GM19324 (cell line): ENCODE data around the gene C9orf78.

ENCODE experiments used
- ATAC-seq: cut with Tn5 transposase; IDR thresholded peaks from one replicate; pipeline ENCODE4 v1.9.1; 2021; ENCODE audit warnings: mild to moderate bottlenecking, moderate library complexity; ENCODE audit not compliant: unreplicated experiment, low FRiP score

Gene C9orf78

GRCh38 chr9:129835128-129835859 is at the start of gene C9orf78, which contains the start of gene USP20:
TSS of gene C9orf78 (minus strand) at chr9:129835275. CDS start at chr9:129835221, 54 bp downstream.
TSS of gene USP20 (plus strand) at chr9:129835458. CDS start at chr9:129852556, 17,098 bp downstream.
- peak; percentile 95 for ATAC-seq

GRCh38 chr9:129884220-129885017 is 49.3 kb upstream of the C9orf78 start:
- peak; percentile 44 for ATAC-seq

GRCh38 chr9:129881547-129882324 is 46.7 kb upstream of the C9orf78 start:
- ATAC-seq = no peak

- no peak for ATAC-seq
Observed at GRCh38 chr9:129880654-129881546, 45.8 kb upstream of the C9orf78 start.

- no peak for ATAC-seq
Observed at GRCh38 chr9:129879991-129880653, 45.0 kb upstream of the C9orf78 start.

- no peak for ATAC-seq
Observed at GRCh38 chr9:129879103-129879699, 44.1 kb upstream of the C9orf78 start.

- no peak for ATAC-seq
Observed at GRCh38 chr9:129878291-129878690, 43.2 kb upstream of the C9orf78 start.

GRCh38 chr9:129876815-129877214 is 41.7 kb upstream of the C9orf78 start:
- no peak for ATAC-seq

- no peak for ATAC-seq
Observed at GRCh38 chr9:129875687-129876395, 40.8 kb upstream of the C9orf78 start.

GRCh38 chr9:129875181-129875611 is 40.1 kb upstream of the C9orf78 start:
- no peak for ATAC-seq

GRCh38 chr9:129874261-129875101 is 39.4 kb upstream of the C9orf78 start:
- no peak for ATAC-seq

- ATAC-seq = no peak
Observed at GRCh38 chr9:129873563-129874190, 38.6 kb upstream of the C9orf78 start.

- ATAC-seq = no peak
Observed at GRCh38 chr9:129871046-129871445, 36.0 kb upstream of the C9orf78 start.

- ATAC-seq = no peak
Observed at GRCh38 chr9:129869585-129870501, 34.8 kb upstream of the C9orf78 start.

GRCh38 chr9:129868872-129869486 is 33.9 kb upstream of the C9orf78 start:
- no peak for ATAC-seq
